SU-DHL-6 (cell line): Measurements from ENCODE around the gene PTCRA.
A peak's percentile ranks its signal among the peaks of the same experiment; 100 is the strongest.

ENCODE experiments used
- H2AFZ ChIP-seq: fragments of 200-600 bp; sonication (generic); 2 replicates; pipeline ENCODE4 v1.6.1; 2014; ENCODE audit warnings: low read depth, mild to moderate bottlenecking, moderate library complexity, mixed read lengths, antibody characterized with exemption, low read length; ENCODE audit not compliant: severe bottlenecking
- H3F3A ChIP-seq: fragments of 200-600 bp; shearing (Covaris generic); 2 replicates; pipeline ENCODE4 v1.6.0; 2016; ENCODE audit warnings: antibody characterized with exemption, mild to moderate bottlenecking; ENCODE audit not compliant: insufficient read depth
- H3K27ac ChIP-seq: fragments of 200-600 bp; sonication (generic); 2 replicates; pipeline ENCODE4 v1.5.1; 2016; ENCODE audit warnings: low read depth, mild to moderate bottlenecking, low read length, moderate library complexity, mixed read lengths
- H3K27me3 ChIP-seq: fragments of 200-600 bp; sonication (generic), shearing (Covaris generic); 2 replicates; pipeline ENCODE4 v1.6.0; 2014; ENCODE audit warnings: mild to moderate bottlenecking, low read length
- H3K36me3 ChIP-seq: fragments of 200-600 bp; sonication (generic); 2 replicates; pipeline ENCODE4 v1.6.1; 2014; ENCODE audit warnings: mild to moderate bottlenecking, low read length, mixed read lengths
- H3K4me2 ChIP-seq: fragments of 300-600, 200-600 bp; shearing (Covaris generic), sonication (generic); 2 replicates; pipeline ENCODE4 v1.6.0; 2014; ENCODE audit warnings: low read length, low read depth, mild to moderate bottlenecking; ENCODE audit not compliant: poor library complexity, severe bottlenecking
- H3K4me3 ChIP-seq: fragments of 200-600 bp; sonication (generic); 2 replicates; pipeline ENCODE4 v1.5.1; 2014; ENCODE audit warnings: antibody characterized with exemption, low read length, mild to moderate bottlenecking, mixed read lengths; ENCODE audit not compliant: insufficient read depth, poor library complexity, severe bottlenecking
- H3K79me2 ChIP-seq: fragments of 200-600 bp; sonication (generic); 2 replicates; pipeline ENCODE4 v1.6.1; 2014; ENCODE audit warnings: mild to moderate bottlenecking, low read length, moderate library complexity; ENCODE audit not compliant: insufficient read depth
- H3K9ac ChIP-seq: fragments of 200-600 bp; sonication (generic); 2 replicates; pipeline ENCODE4 v1.7.0; 2014; ENCODE audit warnings: mild to moderate bottlenecking, low read length
- H3K9me2 ChIP-seq: fragments of 200-600 bp; sonication (generic); replicated peaks from 2 replicates; pipeline ENCODE4 v1.6.1; 2014; ENCODE audit warnings: low read length; ENCODE audit not compliant: insufficient read depth
- H3K9me3 ChIP-seq: fragments of 200-600 bp; sonication (generic); 2 replicates; pipeline ENCODE4 v1.6.1; 2014; ENCODE audit warnings: low read length, mixed read lengths; ENCODE audit not compliant: insufficient read depth
- H4K20me1 ChIP-seq: fragments of 200-600 bp; sonication (generic); 2 replicates; pipeline ENCODE4 v1.6.1; 2014; ENCODE audit warnings: low read depth, mild to moderate bottlenecking, antibody characterized with exemption, low read length, moderate library complexity, mixed read lengths
- EZH2phosphoT487 ChIP-seq: fragments of 200-600 bp; sonication (generic), shearing (Covaris generic); conservative IDR thresholded peaks from 2 replicates; pipeline ENCODE4 v1.6.1; 2018; ENCODE audit warnings: mild to moderate bottlenecking, antibody characterized with exemption, low read length, moderate library complexity, mixed read lengths
- TF ChIP-seq, protein P1 (sequence below): fragments of 200-600 bp; sonication (generic); IDR thresholded peaks from one replicate; pipeline ENCODE4 v1.5.1; 2017; ENCODE audit warnings: antibody characterized with exemption, mild to moderate bottlenecking, low read length, moderate library complexity; ENCODE audit not compliant: insufficient read depth, poor library complexity, severe bottlenecking

PTCRA gene, protein sequence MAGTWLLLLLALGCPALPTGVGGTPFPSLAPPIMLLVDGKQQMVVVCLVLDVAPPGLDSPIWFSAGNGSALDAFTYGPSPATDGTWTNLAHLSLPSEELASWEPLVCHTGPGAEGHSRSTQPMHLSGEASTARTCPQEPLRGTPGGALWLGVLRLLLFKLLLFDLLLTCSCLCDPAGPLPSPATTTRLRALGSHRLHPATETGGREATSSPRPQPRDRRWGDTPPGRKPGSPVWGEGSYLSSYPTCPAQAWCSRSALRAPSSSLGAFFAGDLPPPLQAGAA

DNA sequence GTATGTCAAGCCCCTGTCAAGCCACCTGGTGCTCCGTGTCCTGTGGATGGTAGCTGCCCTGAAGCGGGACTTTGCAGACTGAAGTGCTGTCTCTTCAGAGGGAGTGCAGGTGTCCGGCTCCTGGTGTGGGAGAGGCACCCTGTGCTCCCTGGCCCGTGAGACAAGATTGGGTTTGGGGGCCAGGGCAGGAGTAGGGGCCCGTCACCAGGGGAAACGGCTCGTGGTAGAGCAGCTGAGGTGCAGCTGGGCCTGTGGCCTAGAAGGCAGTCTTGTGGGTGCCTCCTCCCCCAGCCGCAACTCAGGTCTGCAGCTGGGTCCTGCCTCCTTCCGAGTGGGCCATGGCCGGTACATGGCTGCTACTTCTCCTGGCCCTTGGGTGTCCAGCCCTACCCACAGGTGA, at the start of gene PTCRA:
Gene PTCRA, plus strand, starts transcription at position 322 of the 400 bp plus-strand sequence. Its CDS starts 17 bp downstream, at position 339.
- Histone ChIP-seq H3K4me3 (no peak within 1 kb of the TSS), H3K9ac (no peak within 1 kb of the TSS), H3F3A (no peaks in the 10 kb centered on the region), H2AFZ (no peak within 1 kb of the TSS), H4K20me1 (no peaks in the 10 kb centered on the region), H3K9me2 (no peaks in the 10 kb centered on the region), H3K9me3 (no peaks in the 10 kb centered on the region), H3K79me2 (no peaks in the 10 kb centered on the region), H3K27me3 (no peaks in the 10 kb centered on the region), H3K27ac (no peak within 1 kb of the TSS), H3K4me2 (no peak within 1 kb of the TSS), H3K36me3 (no peaks in the 10 kb centered on the region)
- TF ChIP-seq EZH2phosphoT487, result no peak
- TF ChIP-seq, protein P1, sequence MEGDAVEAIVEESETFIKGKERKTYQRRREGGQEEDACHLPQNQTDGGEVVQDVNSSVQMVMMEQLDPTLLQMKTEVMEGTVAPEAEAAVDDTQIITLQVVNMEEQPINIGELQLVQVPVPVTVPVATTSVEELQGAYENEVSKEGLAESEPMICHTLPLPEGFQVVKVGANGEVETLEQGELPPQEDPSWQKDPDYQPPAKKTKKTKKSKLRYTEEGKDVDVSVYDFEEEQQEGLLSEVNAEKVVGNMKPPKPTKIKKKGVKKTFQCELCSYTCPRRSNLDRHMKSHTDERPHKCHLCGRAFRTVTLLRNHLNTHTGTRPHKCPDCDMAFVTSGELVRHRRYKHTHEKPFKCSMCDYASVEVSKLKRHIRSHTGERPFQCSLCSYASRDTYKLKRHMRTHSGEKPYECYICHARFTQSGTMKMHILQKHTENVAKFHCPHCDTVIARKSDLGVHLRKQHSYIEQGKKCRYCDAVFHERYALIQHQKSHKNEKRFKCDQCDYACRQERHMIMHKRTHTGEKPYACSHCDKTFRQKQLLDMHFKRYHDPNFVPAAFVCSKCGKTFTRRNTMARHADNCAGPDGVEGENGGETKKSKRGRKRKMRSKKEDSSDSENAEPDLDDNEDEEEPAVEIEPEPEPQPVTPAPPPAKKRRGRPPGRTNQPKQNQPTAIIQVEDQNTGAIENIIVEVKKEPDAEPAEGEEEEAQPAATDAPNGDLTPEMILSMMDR, result no peak

DNA sequence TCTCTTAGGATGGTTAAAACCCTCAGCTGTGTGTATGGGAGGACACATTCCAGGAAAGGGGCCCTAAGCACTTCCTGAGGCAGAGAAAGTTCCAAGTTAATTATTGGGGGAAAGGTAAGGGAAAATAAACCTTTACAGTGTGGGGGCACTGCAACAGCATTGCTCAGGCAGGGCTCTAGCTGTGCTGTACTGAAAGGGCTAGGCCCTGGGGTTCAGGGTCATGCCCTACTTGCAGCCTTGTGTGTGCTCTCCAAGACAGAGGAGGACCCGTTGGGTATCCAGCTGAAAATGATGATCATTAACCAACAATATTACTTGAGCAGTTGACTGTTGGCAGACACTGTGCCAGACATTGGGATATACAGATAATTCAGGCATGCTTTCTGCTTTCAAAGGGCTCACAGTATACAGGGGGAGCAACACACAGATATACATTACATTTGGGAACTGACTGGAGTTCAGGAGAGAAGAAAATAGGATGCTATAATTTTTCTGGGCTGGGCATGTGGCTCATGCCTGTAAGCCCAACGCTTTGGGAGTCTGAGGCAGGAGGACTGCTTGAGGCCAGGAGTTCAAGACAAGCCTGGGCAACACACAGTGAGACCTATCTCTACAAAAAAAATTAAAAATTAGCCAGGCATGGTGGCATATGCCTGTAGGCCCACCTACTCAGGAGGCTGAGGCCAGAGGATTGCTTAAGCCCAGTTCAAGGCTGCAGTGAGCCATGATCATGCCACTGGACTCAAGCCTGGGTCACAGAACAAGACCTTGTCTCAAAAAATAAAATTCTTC, 45.5 kb upstream of the PTCRA start:
- H4K20me1 ChIP-seq, result no peaks in the 10 kb centered on the region
- no peaks in the 10 kb centered on the region for H3K9me2 ChIP-seq
- H3K9me3 ChIP-seq, result no peaks in the 10 kb centered on the region
- peak overlapping the region; percentile 1; the same call in 1 of the 2 replicates for H3K27ac ChIP-seq
- no peak overlapping the region for H3K9ac ChIP-seq
- peaks cover 3% of the 10 kb centered on the region; the same call in 1 of the 2 replicates for H3K36me3 ChIP-seq
- no peaks in the 10 kb centered on the region for H3K27me3 ChIP-seq
- H2AFZ ChIP-seq, result no peak overlapping the region
- TF ChIP-seq, protein P1, result no peak
- no peak for TF ChIP-seq EZH2phosphoT487
- no peaks in the 10 kb centered on the region for H3K79me2 ChIP-seq
- no peak overlapping the region for H3K4me3 ChIP-seq
- H3K4me2 ChIP-seq, result no peak overlapping the region
- peaks cover 16% of the 10 kb centered on the region for H3F3A ChIP-seq

DNA sequence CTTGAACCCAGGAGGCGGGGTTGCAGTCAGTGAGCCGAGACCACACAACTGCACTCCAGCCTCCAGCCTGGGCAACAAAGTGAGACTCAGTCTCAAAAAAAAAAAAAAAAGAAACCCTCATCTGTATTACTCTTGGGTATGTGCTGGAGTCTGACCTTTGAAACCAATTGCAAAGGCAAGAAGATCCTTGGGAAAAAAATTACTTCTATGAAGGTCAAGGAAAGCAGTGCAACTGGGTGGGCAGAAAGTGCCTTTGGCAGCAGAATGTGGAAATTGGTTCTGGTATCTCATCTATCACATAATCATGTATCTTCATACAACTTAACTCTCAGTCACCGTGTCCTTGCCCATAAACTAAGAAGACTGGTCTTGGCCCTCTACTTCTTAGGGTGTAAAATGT, 44.1 kb upstream of the PTCRA start:
- Histone ChIP-seq H4K20me1 (no peaks in the 10 kb centered on the region), H3K79me2 (no peaks in the 10 kb centered on the region), H2AFZ (no peak overlapping the region), H3K4me2 (peak overlapping the region; percentile 11), H3K9me3 (no peaks in the 10 kb centered on the region), H3K27ac (peak overlapping the region; percentile 20), H3K9ac (0 out of 2 replicates have a peak overlapping the region, but pooled peaks have one; percentile 1), H3K9me2 (no peaks in the 10 kb centered on the region), H3K4me3 (no peak overlapping the region), H3K36me3 (no peaks in the 10 kb centered on the region; the same call in 1 of the 2 replicates), H3F3A (peaks cover 16% of the 10 kb centered on the region), H3K27me3 (no peaks in the 10 kb centered on the region)
- TF ChIP-seq, protein P1, result no peak
- no peak for TF ChIP-seq EZH2phosphoT487
